Fibroblast of the conjunctiva (primary cell): ENCODE measurements around the gene ACTN1.

Experiments
- DNase-seq: peaks from one replicate; pipeline ENCODE4 v3.0.0-alpha.2; 2010; ENCODE audit warnings: low read depth

Gene ACTN1

DNA sequence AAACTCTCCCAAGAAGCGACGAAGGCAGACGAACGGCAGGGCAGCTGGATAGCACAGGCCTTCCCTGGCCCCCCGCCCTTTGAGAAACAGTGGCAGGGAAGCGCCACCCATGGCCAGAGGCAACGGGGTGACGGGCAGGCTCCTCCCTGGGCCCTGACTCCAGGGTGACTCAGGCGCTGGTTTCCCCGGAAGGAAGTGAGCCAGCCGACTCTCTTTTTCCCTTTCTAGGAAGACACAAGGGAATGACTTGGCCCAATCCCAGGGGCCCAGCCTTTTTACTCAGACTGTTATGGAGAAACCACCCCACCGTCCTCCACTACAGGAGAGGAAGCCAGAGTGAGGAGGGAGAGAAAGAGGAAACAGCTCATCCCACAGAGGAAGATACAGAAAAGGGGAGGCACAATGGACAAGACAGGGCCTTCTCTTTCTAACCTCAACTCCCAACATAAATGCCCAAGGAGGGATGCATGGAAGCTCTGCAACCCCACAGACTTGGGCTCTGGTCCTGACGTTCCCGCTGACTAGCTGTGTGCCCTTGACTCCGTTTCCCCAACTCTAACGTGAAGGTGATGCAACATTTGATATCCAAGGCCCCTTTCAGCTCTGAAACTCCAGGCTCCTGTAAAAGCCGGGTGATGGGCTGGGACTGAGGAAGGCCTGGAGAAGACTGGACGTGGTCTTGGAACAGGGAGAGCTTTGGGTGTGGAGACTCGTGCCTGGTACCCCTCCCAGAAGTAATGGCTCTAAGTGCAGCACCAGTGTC, 27.9 kb downstream of the ACTN1 start:
- DNase-seq, result peak; percentile 85

DNA sequence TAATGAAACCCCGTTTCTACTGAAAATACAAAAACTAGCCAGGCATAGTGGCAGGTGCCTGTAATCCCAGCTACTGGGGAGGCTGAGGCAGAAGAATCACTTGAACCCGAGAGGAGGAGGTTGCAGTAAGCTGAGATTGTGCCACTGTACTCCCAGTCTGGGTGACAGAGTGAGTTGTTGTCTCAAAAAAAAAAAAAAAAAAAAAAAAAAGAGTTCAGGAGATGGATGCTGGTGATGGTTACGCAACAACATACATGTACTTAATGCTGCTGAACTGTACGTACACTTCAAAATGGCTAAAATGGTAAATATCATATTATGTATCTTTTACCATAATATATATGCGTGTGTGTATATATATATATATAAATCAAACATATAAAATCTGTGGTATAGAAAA, 29.0 kb downstream of the ACTN1 start:
- peak; percentile 45 for DNase-seq

DNA sequence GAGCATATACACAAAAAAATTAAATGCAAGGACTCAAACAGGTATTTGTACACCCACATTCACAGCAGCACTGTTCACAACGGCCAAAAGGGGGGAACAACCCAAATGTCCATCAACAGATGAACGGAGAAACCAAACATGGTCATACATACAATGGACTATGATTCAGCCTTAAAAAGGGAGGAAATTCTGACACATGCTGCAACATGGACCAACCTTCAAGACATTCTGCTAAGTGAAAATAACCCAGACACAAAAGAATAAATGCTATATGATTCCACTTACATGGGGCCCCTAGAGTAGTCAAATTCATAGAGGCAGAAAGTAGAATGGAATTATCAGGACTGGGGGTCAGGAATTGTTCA, 29.5 kb downstream of the ACTN1 start:
- DNase-seq, result no peak

DNA sequence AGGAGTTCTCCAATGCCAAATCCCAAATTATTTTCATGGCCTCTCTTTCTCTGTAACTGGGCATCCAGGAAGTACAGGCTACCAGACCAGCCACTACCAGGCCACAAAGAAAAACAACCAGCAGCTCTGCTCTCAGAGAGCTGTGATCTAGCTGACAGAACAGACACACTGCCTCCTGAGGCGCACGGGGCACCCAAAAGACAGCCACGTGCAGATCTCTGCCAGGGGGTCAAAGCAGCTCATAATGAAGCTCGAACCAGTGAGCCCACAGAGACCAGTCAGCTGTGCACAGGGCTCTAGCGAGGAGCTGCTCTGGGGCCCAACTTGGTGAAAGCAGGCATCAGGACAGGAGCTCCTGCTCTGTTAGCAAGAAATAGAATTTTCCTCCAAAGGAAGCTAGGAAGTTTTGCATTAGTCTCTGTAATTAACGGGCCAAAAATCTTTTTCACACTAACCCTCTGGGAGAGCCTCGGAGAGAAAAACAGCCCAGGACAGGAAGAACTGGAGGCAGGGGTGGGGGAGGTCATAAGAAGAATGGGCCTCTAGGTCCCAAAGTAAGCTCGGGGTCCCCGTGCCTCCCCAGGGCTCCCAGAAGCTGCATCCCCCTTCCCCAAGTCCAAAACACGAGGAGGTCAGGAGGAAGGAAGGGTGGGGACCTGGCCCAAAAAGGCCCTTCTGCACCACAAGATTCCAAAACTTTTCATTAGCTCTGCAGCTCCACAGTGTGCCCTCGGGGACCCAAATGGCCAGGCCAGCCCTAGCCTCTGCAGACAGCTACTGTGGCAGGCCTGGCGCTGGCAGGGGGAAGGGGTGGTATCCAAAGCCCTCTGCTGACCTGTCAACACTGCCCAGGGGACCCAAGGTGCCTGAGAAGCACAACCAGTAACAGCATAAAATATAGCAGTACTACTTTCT, 30.2 kb downstream of the ACTN1 start:
- DNase-seq, result no peak

DNA sequence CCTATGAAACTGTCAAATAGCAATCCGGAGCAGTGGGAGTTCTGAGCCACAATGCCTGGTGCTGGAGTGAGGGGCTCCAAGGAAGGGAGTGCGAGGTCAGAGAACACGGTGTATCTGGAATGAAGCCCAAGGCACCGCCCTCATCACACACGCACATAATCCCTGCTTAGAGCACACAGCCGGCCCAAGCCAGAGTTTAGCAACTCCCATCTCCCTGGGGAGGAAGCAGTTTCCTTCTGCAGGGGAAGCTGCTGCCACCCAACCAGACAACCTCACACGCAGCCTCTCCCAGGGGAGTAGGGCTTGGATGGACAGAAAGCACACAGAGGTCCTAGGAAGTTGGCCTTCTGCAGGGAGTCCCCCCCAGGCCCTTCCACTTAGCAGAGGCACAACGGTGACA, 31.3 kb downstream of the ACTN1 start:
- DNase-seq, result peak; percentile 51

DNA sequence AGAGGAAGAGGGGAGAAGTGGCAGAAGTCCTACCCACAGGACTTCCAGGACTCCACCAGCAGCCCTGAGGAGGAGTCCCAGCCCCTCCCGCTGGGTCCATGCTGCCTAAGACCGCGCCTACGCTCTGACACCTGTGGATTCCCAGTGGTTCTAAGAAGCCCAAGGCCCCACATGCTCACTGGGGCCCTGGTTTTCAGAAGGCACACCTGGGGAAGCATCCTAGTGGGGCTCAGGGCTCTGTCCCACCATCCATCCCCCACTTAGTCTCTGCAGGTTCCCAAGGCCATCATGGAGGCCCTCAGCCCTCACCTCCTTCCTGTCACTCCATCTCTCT, 32.6 kb downstream of the ACTN1 start:
- DNase-seq, result no peak

DNA sequence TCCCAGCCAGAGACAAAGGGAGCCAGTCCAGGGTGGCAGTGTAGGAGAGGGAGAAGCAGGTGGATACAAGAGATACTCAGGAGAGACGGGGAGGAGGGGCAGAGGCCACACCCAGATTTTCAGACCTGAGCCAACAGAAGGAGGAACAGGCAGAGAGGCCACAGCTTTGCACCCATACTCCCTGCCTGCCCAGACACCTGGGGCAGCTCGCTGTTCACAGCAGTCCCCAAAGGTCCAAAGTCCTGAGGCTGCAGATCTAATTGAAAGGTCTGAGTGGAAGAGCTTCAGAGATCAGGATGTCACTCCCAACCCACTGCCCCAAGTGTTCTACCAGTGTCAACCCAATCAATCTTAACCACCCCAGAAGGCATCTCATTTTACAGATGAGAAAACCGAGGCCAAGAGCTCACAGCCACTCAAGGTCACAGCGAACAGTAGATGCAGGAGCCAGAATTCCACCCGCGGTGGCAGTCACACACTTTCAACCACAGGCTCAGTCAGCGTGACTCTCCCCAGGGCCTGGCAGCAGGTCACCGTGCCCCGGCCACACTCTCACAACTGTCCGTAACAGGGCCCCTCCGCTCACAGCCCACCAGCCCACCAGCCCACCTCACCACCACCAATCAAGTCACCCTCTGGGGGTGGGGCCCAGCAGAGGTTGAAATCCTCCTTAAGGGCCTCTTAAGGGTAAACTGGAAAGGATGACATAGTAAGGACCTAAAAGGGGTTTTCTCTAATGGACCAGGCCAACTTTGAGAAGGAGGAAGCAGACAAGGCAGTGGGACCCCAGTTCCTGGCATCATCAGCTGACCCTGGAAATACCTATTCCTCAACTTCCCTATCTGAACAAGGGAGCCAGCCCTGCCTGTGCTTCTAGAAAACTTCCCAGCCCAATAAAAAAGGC, 33.3 kb downstream of the ACTN1 start:
- no peak for DNase-seq

DNA sequence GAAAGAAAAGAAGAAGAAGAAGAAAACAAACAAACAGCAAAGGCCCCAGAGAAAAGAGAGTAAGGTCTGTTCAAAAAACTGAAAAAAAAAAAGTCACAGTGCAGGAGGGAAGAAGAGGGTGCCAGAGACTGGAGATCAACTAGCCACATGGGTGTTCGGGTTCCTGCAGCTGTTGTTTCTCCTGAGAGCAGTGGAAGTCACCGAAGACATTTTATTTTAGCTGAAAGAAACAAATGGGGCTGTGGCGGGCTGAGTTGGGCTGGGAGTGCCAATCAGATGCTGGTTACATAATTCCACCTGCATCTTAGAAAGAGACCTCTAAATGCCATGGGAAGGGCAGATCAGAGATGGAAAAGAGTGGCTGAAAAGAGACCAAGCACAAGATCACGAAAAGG, 33.9 kb downstream of the ACTN1 start:
- DNase-seq, result no peak

DNA sequence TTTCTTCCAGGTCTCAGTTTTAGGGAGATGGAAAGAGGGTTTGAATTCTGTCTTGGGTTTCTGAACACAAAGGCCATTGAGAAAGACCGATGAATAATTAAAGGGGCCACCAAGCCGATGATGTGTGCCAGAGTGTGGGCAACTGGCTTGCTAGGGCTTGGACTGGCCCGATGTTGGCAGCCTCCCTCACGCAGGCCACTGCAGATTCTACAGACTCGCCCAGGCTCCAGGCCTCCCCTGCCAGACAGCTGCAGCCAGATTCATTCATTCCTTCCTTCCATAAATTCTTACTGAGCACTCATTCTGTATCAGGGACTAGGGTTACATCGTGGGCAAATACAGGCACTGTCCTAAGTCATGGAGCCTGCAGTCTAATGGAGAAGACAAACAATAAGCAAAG, 34.9 kb downstream of the ACTN1 start:
- DNase-seq, result no peak

DNA sequence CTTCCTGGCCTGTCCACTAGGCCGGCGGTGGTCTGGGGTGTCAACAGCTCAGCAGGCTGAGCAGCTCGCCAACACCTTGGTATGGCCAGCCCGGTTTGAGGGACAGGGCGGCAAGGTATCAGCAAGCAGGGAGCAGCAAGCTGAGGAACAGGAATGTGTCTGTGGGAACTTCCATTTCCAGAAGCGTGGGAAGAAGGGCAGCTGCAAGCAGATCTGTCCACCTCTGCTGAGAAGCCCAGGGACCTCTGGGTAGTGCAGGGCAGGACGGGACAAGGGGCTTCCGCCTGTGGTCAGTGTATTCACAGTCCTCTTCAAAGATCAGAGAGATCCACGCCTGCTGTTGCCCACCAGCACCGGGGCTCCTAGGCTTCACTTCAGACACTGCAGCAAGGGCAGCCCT, 36.0 kb downstream of the ACTN1 start:
- no peak for DNase-seq

DNA sequence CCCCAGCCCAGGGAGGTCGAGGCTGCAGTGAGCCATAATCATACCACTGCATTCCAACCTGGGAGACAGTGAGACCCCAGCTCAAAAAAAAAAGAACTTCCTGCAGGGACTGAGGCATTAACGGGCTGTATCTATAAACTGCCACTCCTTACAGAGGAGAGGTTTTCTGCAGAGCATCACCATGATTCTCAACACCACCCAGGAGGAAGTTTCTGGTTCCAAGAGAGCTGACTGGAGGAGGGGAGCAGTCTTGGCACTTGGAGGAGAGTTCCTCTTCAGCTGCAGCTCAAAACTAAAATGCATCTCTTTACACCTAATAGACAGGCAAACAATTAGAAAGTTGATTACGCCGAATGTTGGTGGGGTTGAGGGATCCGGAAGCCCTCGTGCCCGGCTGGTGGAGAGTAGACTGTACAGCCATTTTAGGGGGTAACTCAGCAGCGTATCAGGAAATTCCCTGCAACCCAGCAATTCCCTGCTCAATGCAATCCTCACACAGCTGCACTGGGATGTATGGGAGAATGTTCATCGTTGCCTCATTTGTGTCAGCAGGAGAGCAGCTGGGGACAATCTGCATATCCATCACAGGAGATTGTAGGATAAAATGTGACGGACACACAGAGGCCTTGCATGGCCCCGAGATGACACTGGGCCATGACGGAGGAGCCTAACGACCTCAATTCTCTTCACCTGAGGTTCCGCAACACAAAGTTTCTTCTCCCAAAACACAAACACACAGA, 36.6 kb downstream of the ACTN1 start:
- DNase-seq, result no peak

DNA sequence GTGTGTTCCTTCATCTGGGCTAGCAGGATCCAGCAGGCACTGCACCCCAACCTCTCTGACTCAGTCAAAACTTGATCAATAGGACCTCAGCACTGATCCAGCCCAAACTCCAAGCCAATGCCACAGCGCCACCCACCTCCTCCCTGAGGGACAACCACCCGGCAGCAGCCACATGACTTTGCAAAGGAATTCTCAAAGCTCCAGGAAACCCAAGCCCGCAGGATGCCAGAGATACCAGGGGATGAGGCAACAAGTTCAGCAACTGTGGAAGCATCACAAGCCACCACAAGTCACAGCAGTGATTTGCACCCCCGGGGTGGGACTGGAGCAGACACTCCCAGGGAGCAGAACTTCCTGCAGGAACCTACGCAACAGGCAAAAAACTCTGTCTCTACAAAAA, 37.3 kb downstream of the ACTN1 start:
- DNase-seq, result peak; percentile 30

DNA sequence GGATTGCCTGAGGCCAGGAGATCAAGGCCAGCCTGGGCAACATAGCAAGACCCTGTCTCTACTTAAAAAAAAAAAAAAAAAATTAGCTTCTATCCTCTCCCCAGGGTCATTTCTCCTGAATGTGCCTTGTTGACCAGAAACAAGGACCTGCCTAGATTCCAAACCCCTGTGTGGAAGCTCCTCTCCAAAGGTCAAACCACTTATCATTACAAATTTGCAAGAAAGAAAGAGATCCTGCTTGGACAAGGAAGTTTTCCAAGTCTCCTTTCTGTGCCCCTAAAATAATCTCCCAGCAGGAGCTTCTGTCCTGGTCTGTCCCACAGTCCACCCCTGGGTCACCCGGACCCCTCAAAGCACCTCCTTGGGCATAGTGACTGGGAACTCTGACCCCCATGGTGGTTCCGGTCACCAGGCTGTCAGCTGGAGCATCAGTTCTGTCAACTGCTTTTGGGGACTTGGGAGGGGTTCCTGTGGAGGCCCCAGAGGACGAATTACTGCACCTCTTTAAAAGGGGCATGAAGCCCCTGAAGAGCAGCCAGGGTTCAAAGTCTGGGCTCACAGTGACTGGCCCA, 38.4 kb downstream of the ACTN1 start:
- no peak for DNase-seq

DNA sequence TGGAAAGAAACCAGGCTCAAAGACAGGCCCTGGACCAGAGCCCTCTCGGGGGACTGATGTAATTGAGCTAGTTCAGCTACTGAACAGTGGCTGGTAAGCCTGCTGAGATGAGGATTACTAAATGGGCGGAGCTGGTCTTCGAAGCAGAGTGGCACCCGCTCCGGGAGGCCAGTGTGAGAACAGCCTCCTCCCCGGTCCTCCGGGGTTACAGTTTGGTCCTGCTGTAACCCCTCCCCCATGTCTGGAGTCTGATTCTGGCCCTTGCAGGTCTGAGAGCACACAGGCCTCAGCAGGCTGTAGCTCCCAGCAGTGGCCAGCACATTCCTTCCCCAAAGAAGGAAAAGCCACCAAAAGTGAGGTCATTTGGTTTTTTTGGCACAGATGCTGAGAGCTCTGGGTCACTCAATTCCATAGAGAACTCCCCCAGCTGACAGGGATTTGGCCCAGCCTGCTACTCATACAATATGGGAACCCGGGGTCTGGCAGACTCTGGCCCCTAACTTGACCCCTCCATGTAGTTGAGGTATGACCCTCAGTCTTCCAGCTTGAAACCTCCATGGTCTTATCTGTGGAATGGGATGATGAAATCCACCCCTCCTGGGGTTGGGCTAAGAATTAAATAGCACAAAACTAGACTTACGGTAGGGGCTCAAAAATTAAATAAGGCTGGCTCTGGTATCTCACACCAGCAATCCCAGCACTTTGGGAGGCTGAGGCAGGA, 39.0 kb downstream of the ACTN1 start:
- DNase-seq, result peak; percentile 90

DNA sequence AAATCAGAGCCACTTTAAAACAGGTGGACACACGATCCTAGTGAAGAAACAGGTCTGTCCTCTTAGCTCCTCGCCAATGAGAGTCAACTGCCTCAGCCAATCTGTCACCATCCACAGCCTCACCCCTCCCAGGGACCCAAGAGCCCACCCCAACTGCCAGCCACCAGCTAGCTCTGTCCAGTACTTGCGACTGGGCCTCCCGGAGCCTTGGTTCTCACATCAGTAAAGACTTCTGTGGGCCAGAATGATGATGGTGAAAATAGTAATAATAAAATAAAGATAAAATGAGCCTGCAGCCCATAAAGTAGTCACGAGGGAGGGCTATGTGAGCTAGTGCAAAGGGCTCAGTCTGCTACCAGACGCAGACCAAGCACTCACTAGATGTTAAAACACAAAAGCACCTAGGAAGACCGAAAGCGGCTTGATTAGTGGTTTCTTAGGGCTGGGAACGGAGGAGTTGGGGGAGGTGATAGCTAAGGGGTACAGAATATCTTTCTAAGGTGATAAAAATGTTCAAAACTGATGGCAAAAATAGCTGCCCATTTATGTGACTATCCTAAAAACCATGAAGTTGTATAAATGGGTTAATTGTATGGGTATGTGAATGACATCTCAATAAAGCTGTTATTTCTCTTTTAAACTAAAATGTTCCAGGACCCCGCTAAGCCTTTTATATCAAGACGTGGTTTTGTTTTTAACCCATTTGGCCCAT, 39.8 kb downstream of the ACTN1 start:
- DNase-seq, result no peak

DNA sequence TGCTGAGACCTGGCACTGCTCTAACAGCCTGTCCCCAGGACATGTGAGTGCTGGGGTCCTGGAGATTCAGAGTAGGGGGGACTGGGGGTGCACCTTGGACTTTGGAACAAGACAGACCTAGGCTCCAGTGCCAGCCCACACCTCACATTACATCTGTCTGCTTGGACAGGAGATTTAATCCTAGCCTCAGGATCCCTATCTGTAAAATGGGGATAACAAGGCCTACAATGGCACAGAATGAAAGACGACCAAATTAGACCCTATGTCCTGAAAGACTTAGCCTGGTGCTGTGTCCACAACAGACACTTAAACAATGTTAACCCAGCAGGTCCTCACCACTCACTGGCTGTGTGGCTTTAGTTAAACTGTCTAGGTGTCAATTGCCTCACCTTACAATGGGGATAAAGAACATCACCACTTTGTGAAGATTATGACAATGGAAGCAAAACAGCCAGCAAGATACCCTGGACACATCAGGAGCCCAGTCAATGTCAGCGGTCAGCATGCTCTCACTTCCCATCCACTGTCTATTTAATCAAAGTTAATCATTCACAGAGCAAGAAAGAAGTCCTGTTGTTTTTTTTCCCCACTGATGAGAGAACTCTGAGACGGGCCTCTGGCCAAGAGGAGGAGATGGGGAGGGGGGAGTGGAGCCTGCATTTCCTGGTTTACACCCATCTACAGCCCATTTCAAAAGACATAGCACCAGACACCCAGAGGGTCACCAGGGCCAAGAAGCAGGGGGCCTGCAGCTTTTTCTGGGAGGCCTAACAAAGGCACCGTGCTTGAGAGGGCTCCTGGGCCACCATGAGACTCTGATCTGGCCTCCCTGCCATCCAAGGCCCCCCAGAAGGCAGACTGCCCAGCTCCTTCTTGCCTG, 40.6 kb downstream of the ACTN1 start:
- DNase-seq, result no peak

DNA sequence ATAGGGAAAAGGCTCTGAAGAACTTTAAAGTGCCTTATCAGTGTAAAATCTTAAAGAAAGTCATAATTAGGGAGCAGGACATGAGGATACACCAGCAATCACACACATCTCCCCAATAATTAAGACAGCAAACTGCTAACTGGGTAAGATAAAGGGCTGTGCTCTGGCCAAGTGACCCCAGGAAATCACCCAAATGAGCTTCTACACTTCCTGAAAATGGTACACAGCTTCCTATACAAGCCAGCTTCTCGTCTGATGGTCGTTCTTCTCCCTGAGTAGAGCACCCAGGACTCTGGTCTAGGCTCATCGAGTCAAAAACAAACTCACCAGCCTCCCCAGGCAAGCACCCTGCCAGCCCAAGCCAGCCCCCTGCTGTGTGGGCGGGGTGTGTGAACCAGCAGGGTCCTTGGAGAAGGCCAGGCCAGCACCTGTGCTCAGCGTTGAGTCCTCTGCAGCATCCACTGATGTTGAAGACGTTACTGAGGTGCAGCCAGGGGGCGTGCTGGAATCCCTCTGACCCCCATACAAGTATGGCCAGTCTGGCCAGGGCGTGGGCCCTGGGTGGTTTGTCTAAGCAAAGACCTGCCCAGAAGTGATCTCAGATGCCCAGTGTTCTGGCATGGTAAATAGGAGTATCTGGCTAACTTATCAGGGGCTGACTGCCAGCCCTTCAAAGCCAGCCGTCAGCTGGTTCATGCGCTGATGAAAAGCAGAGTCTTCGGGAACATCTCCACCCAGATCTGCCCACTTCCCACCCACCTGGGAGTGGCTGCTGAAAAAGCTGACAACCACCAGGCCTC, 41.4 kb downstream of the ACTN1 start:
- DNase-seq, result peak; percentile 14

DNA sequence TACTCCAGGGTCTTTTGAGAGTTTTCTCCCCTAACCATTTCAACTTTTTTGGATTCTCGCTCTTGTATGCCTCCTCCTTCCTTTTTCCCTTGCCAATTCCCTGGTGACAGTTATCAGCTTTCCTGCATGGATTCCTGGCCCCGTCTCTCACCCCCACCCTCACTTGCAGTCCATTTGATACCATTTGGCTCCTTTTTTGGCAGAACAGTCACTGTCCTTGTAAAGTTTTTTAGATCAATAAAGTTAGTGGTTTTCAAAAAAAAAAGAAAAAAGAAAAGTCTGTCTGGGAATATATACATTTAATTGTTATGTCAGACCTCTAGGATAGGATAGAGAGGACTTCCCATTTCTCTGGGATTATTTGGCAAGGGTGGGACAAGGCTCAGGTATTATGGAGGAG, 42.1 kb downstream of the ACTN1 start:
- no peak for DNase-seq
